Hematopoietic multipotent progenitor cell (in vitro differentiated cells): Measurements from ENCODE around the gene NCDN. TPM values are rescaled to one million over a fixed set of nuclear protein-coding genes. Genes with fewer than 3 reads are reported as not detected.
"Not testable (repeated sequence)": the region's sequence is repeated elsewhere in the genome, so short reads cannot be mapped to it uniquely, and the experiment has no call there.

Experiments
- DNase-seq, 3 donors: peaks; one replicate each; pipeline ENCODE4 v3.0.0-alpha.2; 2011 to 2015; ENCODE audit warnings: low read depth in 2 of 3, low spot score in 2 of 3
- total RNA-seq: library from RNA; depleted of rRNA; stranded (reverse); fragments of >200 nt; gene quantifications from one replicate; pipeline ENCODE4 v1.2.3, GENCODE V29; 2012

Gene NCDN
- total RNA-seq, 1 donor: 18.6 TPM

DNA sequence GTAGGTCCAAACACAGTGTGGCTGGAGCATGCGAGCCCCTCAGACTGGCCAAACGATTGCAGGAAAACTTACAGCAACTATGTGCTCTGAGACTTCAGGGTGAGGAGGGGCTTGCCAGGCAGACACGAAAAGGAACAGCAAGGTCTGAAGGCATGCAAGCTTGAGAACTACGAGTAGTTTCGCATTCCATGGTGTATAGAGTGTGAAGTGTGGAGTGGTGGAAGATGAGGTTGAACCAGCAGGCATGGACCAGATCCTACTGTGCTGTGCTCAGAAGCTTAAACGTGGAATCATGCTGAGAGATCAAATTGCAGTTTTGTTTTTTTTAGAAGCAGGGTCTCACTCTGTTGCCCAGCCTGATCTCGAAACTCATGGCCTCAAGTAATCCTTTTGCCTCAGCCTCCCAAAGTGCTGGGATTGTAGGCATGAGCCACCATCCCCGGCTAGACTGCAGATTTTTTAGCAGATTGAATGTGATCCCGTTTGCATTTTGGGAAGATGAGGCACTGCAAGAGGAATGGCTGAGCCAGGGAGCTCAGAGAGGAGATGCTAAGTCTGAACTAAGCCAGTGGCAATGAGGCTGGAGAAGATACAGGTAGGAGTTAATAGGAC is 10.5 kb downstream of the NCDN start:
- no peak for DNase-seq

DNA sequence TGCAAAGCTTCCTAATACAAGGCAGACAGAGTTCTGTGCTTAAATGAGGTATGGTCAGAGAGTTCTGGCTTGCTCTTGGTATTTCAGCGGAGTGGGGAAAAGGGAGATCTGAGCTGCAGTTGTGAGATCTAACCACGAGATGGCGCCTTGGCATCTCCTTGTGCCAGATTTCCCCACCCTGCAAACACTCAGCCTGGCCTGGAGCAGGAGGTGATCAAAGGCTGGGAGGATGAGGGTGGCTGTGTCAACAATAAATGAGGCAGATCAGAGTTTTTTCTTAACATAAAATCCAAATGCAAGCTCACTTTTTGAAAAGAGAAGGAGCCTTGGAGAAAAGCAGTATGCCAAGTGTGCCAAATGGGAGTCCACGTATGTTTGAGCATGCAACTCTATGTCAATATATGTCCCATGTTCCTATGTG is 11.4 kb downstream of the NCDN start:
- peak in 1 of 3 donors; percentile 82 for DNase-seq

DNA sequence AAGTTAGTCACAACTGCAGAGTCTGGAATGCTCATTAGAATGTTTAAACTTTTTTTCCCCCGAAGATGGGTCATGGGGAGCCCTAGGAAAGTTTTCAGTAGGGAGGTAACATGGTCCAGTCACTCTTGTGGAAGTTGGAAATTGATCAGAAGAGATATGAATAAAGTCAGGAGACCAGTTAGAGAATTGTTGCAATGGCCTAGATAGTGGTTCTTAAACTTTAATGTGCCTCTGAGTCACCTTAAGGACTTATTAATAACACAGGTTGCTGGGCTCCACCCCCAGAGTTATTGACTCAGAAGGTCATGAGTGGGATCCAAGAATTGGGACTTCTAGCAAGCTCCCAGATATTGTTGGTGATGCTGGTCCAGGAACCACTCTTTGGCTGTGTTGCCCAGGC is 12.3 kb downstream of the NCDN start:
- no peak for DNase-seq

DNA sequence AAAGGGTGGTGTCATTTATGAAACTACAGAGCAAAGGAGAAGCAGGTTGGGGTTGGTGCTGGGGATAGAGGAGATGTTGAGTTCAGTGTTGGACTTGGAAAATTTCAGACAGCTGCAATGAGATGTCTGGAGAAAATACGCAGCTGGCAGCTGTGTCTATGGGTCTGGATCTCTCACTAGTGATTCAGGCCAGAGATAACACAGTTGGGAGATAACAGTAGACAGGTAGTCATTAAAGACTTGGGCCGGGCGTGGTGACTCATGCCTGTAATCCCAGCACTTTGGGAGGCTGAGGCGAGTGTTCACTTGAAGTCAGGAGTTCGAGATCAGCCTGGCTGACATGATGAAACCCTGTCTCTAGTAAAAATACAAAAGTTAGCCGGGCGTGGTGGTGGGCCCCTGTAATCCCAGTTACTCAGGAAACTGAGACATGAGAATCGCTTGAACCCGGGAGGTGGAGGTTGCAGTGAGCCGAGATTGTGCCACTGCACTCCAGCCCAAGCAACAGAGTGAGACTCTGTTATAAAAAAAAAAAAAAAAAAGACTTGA is 13.1 kb downstream of the NCDN start:
- no peak for DNase-seq

DNA sequence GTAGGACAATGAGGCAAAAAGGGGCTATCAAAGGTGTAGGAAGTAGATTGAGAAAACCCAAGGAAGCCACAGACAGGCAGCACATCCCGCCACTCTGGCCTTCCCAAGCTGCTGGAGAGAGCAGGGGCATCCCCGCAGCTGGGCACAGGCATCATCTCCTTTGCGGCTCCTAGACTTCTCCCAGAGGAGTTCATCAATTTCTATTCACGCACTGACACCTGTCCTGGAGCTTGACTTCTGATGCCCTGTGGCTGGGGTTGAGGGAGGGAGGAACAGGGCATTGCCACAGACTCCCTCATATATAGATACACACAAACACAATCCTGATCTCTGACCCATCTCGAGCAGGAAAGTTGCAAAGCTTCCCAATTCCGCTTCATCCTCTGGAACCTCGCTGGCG is 13.7 kb downstream of the NCDN start:
- DNase-seq: no peak

DNA sequence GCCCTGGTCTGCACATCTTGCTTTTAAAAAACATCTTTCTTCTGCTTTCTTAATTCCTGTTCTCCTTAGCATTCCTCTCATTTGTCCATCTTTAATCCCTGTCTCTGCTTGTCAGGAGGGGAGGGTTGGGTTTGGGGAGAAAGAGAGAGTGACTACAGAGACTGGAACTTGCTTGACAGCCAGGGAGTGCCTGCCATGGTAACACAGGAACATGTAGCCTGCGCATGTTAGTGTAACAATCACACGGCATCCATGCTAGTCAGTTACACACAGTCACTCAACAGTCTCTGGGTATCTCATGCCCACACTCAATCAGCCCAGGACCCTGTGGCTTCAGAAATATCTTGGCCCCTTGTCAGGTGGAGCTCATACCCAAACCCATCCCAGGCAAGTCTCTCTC is 14.7 kb downstream of the NCDN start:
- no peak for DNase-seq

DNA sequence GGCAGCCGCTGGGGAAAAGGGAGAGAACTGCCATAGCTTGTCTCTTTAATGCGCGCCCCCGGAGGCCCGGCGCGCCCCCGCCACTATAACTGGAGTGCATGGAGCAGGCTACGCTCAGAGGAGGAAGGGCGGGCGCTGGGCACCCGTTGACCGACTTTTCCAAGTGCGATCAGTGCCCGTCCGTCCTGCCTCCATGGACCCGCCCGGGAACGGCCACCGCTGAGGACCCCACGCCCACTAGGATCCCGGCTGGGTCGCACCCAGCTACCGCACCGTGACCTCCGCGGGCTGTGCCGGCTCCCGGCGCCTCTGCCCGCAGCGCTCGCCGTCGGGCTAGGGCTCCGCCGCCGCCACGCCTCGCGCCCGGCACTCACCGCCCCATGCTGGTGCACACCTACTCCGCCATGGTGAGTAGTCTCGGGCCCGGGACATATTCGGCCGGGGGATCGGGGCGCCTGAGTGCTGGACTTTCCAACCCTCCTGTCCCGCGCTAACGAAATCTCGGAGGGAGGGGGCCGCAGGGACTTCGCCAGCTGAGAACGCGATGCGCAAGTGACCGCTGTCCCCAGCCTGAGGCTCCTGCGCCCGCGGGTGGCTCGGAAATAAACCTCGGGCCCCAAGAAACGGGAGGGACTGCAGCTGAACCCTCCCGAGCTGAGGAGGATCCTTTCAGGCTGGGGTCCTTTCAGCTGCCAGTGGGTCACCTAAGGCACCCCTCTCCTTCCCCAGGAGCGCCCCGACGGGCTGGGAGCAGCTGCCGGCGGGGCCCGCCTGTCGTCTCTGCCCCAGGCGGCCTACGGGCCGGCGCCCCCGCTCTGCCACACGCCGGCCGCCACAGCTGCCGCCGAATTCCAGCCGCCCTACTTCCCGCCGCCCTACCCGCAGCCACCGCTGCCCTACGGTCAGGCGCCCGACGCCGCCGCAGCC is 15.9 kb downstream of the NCDN start, which contains the start of gene TFAP2E:
Gene TFAP2E (plus strand): TSS at position 117 of the 927 bp plus-strand sequence. CDS start 264 bp downstream, at position 381.
- peak in 1 of 3 donors; percentile 54 for DNase-seq

DNA sequence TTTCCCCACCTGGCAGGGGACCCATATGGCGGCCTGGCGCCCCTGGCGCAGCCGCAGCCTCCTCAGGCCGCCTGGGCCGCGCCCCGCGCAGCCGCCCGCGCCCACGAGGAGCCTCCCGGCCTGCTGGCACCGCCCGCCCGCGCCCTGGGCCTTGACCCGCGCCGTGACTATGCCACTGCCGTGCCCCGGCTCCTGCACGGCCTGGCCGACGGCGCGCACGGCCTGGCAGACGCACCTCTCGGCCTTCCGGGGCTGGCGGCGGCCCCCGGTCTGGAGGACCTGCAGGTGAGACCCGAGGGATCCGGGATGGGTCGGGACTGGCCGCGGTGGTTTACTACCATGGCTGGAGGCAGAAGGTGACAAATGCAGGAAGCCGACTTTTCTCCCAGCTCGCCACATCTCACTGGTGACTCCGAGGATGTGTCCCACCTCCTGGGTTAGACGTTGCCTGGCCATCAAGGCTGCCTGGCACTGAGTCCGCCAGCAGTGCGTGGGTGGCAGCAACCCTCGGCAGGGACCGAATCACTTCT is 16.6 kb downstream of the NCDN start:
- DNase-seq: no peak

DNA sequence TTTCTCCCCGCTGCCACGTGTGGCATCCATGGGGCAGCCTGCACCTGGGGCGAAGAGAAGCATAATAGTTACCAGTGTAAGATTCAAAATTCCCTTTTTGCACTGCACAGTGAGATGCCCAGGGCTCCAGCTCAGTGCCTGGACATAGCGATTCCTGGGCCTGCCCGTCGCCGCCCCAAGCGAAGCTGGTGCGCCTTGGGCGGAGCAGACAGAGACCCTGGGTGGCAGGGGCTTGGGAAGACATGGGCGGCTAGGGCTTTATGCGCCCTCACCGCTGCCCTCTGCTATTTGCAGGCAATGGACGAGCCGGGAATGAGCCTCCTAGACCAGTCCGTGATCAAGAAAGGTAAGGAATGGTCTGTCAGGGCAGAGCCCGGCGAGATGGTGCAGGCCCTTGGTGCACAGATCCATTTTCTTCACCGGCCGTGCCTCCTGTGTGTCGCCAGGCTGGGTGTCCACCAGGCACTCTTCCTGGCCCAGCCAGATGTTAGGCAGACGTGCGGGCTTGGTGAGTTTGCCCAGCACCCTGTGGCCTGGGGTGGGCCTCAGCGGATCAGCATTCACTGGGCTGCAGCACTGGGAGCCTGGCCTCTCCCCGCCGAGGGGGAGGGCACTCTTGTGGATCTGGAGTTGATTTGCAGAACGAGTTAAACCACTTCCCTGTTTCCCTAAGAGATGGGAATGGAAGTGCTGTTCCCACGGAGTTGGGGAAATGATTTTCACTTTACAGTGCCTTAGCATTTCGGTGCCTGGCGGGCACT is 17.2 kb downstream of the NCDN start:
- DNase-seq: no peak

DNA sequence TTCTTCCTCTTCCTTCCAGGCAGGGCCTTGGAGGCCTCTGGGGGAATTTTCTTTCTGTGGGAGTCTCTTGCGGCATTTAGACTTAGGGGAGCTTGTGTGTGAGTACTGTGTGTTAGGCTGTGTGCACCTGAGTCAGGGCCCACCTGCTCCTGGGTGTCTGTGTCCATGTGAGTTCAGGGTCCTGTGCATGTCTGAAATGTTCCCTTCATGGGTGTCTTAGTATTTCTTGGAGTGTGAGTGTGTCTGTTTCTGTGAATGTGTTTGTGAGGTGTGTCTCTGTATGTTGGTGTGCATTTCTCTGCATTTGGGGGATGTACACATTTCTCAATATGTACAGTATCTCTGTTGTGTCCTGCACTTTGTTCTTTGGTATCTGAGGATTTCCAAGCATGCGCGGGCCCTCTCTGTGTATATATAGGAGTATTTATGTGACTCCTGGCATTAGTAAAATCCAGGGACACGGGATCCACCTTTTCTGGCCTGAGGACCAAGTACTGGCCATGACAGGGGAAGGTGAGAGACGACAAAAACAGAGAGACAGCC is 17.9 kb downstream of the NCDN start:
- DNase-seq: no peak

DNA sequence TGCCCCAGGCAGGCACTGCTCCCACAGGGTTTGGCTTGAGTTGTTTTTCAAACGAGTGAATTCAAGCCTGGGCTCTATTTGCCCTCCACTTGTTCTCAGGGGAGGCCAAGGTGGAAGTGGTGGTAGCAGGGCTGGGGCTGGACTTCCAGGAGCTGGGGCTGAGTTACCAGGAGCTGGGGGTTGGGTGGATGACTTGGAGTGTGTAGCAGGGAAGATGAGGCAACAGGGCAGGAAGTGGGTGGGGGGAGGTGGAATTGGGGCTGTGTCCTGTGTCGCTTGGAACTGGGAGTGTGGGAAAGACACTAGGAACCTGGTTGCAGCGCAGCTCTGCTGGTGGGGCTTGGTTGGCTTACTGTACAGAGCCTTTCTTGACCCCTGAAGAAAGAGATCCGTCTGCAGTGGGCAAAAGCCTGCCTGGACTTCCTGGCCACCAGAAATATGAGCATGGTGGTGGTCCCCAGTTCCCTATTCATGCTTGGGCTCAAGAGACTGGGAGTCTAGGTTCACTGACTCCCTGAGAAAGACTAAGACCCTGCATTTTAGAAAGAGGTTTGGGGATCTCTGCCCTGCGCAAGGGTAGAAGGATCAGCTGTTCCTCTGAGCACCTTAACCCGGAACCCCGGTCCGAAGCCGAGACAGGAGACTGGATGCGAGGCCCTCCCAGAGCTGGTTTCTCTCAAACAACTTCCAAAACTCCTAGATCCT is 18.6 kb downstream of the NCDN start:
- DNase-seq: no peak

DNA sequence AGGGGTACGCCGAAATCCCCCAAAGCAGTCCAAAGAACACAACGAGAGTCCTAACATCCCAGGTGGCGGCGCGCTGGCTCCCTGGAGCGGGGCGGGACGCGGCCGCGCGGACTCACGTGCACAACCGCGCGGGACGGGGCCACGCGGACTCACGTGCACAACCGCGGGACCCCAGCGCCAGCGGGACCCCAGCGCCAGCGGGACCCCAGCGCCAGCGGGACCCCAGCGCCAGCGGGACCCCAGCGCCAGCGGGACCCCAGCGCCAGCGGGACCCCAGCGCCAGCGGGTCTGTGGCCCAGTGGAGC is 19.1 kb downstream of the NCDN start:
- DNase-seq: not testable (repeated sequence)

DNA sequence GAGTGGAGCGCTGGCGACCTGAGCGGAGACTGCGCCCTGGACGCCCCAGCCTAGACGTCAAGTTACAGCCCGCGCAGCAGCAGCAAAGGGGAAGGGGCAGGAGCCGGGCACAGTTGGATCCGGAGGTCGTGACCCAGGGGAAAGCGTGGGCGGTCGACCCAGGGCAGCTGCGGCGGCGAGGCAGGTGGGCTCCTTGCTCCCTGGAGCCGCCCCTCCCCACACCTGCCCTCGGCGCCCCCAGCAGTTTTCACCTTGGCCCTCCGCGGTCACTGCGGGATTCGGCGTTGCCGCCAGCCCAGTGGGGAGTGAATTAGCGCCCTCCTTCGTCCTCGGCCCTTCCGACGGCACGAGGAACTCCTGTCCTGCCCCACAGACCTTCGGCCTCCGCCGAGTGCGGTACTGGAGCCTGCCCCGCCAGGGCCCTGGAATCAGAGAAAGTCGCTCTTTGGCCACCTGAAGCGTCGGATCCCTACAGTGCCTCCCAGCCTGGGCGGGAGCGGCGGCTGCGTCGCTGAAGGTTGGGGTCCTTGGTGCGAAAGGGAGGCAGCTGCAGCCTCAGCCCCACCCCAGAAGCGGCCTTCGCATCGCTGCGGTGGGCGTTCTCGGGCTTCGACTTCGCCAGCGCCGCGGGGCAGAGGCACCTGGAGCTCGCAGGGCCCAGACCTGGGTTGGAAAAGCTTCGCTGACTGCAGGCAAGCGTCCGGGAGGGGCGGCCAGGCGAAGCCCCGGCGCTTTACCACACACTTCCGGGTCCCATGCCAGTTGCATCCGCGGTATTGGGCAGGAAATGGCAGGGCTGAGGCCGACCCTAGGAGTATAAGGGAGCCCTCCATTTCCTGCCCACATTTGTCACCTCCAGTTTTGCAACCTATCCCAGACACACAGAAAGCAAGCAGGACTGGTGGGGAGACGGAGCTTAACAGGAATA is 19.7 kb downstream of the NCDN start:
- DNase-seq: peak in 2 of 3 donors; percentile 91 to 96

DNA sequence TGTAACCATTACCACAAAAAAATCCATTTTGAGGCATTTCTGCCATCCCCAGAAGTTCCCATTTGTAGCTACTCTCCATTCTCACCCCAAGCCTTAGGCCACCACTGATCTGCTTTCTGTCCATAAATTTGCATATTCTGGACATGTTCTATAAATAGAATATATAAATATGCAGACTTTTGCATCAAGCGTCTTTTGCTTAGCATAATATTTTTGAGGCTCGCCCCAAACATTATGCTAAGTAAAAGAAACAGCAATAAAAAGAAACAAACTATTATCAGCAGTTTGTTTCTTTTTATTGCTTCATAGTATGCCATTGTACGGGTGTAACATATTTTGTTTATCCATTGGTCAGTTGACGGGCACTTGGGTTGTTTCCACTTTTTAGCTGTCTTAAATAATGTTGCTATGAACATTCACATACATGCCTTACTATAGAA is 23.4 kb downstream of the NCDN start:
- DNase-seq: no peak

DNA sequence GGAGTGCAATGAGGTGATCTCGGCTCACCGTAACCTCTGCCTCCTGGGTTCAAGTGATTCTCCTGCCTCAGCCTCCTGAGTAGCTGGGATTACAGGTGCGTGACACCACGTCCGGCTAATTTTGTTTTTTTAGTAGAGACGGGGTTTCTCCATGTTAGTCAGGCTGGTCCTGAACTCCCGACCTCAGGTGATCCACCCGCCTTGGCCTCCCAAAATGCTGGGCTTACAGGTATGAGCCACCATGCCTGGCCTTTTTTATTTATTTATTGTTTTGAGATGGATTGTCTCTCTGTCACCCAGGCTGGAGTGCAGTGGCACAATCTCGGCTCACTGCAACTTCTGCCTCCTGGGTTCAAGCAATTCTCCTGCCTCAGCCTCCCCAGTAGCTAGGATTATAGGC is 24.0 kb downstream of the NCDN start:
- DNase-seq: not testable (repeated sequence)

DNA sequence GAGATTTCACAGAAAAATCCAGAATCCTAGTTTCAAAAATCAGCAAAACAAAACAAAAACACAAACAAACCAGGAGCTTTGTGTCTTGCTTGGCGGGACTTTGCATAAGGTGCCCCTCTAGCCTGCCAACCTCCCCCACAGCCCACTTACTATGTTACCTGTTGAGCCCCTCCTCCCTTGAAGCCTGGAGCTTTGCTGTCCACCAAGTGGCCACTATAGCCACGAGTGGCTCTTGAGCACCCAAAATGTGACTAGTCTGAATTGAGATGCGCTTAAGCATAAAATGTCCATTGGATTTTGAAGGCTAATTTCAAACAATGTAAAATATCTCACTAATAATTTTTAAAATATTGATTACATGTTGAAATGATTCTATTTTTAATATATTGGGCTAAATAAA is 27.7 kb downstream of the NCDN start:
- no peak for DNase-seq

DNA sequence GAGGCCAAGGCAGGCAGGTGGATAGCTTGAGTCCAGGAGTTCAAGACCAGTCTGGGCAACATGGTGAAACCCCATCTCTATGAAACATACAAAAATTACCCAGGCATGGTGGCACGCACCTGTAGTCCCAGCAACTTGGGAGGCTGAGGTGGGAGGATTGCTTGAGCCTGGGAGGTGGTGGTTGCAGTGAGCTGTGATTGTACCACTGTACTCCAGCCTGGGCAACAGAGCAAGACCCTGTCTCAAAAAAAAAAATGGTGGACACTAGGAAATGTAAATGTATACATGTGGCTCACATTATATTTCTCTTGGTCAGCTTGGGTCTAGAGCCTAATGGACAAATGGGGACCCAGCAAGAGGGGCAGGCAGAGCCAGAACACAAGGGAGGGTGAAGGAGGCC is 28.2 kb downstream of the NCDN start:
- DNase-seq: not testable (repeated sequence)

DNA sequence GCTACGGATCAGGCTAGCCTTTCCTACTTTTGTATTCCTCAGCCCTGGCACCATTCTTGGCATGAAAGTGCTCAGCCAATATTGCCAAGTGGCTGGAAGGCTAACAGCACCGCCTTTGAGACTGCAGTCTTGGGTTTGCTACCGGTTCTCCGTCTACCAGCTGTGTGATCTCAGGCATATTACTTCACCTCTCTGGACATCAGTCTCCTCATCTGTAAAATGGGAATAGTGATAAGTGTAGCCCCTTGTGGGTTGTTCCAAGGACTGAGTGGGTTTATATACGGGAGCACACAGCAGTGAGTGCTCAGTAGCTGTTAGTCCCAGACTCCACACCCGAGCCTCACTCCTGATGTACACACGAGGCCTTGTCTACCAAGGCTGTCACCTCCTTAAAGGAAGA is 29.2 kb downstream of the NCDN start:
- no peak for DNase-seq

DNA sequence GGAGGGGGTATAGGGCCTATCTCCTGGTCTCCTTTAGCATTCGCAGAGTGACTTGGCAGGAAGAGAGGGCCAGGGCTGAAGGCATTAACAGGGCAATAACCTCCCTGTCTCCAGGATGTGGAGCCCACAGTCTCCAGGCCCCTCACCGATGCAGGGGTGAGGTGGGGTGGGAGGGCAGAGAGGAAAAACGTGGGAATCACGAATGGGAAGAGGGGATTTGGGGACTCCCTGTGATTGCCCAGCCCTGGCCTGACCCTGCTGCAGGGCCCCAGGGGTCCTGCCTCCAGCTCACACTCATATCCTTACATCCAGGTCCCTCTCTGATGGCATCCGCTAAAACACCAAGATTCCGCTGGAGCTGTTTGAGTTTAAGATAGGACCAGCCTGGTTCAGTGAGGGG is 30.1 kb downstream of the NCDN start:
- DNase-seq: no peak
